GM23338 (cell line): ENCODE measurements around the gene TMED10. TPM values are rescaled to one million over a fixed set of nuclear protein-coding genes. Genes with fewer than 3 reads are reported as not detected.

ENCODE experiments used
- ATAC-seq: fragments of 200-7000 bp; cut with Tn5 transposase; 3 replicates; pipeline ENCODE4 v1.9.1; 2020
- DNase-seq: peaks from one replicate; pipeline ENCODE4 v3.0.0-alpha.2; 2015; ENCODE audit warnings: low spot score
- H2AFZ ChIP-seq: fragments of 200-600 bp; sonication (generic); 2 replicates; pipeline ENCODE4 v1.8.0; 2016; ENCODE audit warnings: antibody characterized with exemption, mild to moderate bottlenecking, moderate library complexity
- H3F3A ChIP-seq: fragments of 200-600 bp; sonication (generic); replicated peaks from 2 replicates; pipeline ENCODE4 v1.8.0; 2017; ENCODE audit warnings: antibody characterized with exemption, mixed run types, low read depth
- H3K27ac ChIP-seq: fragments of 200-600 bp; sonication (generic); 2 replicates; pipeline ENCODE4 v1.6.1; 2016; ENCODE audit warnings: low read depth
- H3K27me3 ChIP-seq: fragments of 200-600 bp; sonication (generic); 2 replicates; pipeline ENCODE4 v1.8.0; 2016; ENCODE audit warnings: mild to moderate bottlenecking, mixed run types, moderate library complexity; ENCODE audit not compliant: insufficient read depth
- H3K36me3 ChIP-seq: fragments of 200-600 bp; sonication (generic); 2 replicates; pipeline ENCODE4 v1.8.0; 2016; ENCODE audit warnings: mild to moderate bottlenecking; ENCODE audit not compliant: insufficient read depth
- H3K4me1 ChIP-seq: fragments of 200-600 bp; sonication (generic); 2 replicates; pipeline ENCODE4 v1.8.0; 2016; ENCODE audit warnings: mild to moderate bottlenecking, moderate library complexity; ENCODE audit not compliant: insufficient read depth
- H3K4me2 ChIP-seq: fragments of 200-600 bp; sonication (generic); 2 replicates; pipeline ENCODE4 v1.7.1; 2017; ENCODE audit warnings: mixed run types
- H3K4me3 ChIP-seq: fragments of 200-600 bp; sonication (generic); 2 replicates; pipeline ENCODE4 v1.6.1; 2016; ENCODE audit warnings: mixed run types
- H3K79me2 ChIP-seq: fragments of 200-600 bp; sonication (generic); replicated peaks from 2 replicates; pipeline ENCODE4 v1.8.0; 2017; ENCODE audit warnings: mild to moderate bottlenecking; ENCODE audit not compliant: insufficient read depth
- H3K9me2 ChIP-seq: fragments of 200-600 bp; sonication (generic); 2 replicates; pipeline ENCODE4 v1.8.0; 2017; ENCODE audit not compliant: insufficient read depth
- H4K20me1 ChIP-seq: fragments of 200-600 bp; sonication (generic); replicated peaks from 2 replicates; pipeline ENCODE4 v1.8.0; 2017; ENCODE audit warnings: mild to moderate bottlenecking; ENCODE audit not compliant: insufficient read depth
- H3K27ac Mint-ChIP-seq: 2 replicates; pipeline ENCODE4 v1.8.0; 2020; ENCODE audit warnings: inconsistent platforms, mild to moderate bottlenecking, moderate library complexity, mixed read lengths
- H3K27me3 Mint-ChIP-seq: 3 replicates; pipeline ENCODE4 v1.8.0; 2022; ENCODE audit warnings: low read depth, mild to moderate bottlenecking, moderate library complexity, mixed read lengths, inconsistent platforms; ENCODE audit not compliant: insufficient read depth, poor library complexity
- H3K36me3 Mint-ChIP-seq: 3 replicates; pipeline ENCODE4 v1.8.0; 2021; ENCODE audit warnings: low read depth, mild to moderate bottlenecking, inconsistent platforms, moderate library complexity, mixed read lengths
- H3K4me1 Mint-ChIP-seq: 3 replicates; pipeline ENCODE4 v1.8.0; 2020; ENCODE audit warnings: mild to moderate bottlenecking, inconsistent platforms, mixed read lengths
- H3K4me3 Mint-ChIP-seq: 3 replicates; pipeline ENCODE4 v1.8.0; 2021; ENCODE audit warnings: moderate library complexity, mild to moderate bottlenecking, inconsistent platforms, mixed read lengths
- H3K9me3 Mint-ChIP-seq: 3 replicates; pipeline ENCODE4 v1.8.0; 2020; ENCODE audit warnings: moderate library complexity, mild to moderate bottlenecking, inconsistent platforms, mixed read lengths
- EZH2 ChIP-seq: fragments of 200-600 bp; sonication (generic); IDR thresholded peaks from one replicate; pipeline ENCODE4 v1.8.0; 2017; ENCODE audit warnings: antibody characterized with exemption, mild to moderate bottlenecking, low read depth; ENCODE audit not compliant: unreplicated experiment
- JUNB ChIP-seq: IDR thresholded peaks from one replicate; pipeline ENCODE4 v1.6.1; 2016; ENCODE audit warnings: antibody characterized with exemption; ENCODE audit not compliant: unreplicated experiment
- NANOG ChIP-seq: IDR thresholded peaks from 2 replicates; pipeline ENCODE4 v1.6.1; 2016; ENCODE audit warnings: antibody characterized with exemption, borderline replicate concordance
- POLR2AphosphoS5 ChIP-seq: IDR thresholded peaks from 2 replicates; pipeline ENCODE4 v1.6.1; 2016; ENCODE audit warnings: antibody characterized with exemption, low read depth
- STAT1 ChIP-seq: IDR thresholded peaks from one replicate; pipeline ENCODE4 v1.6.1; 2016; ENCODE audit warnings: antibody characterized with exemption; ENCODE audit not compliant: unreplicated experiment
- polyA plus RNA-seq: library from polyadenylated mRNA; unstranded; fragments of >200 nt; fragmentation: Nextera tagmentation; extraction: Ambion mirVana; gene quantifications from 2 replicates; pipeline ENCODE4 v1.2.1, GENCODE V29; 2016
- total RNA-seq: library from RNA; depleted of rRNA; stranded (reverse); fragments of >200 nt; shearing (Covaris generic); gene quantifications from 2 replicates; pipeline ENCODE4 v1.2.3, GENCODE V29; 2014
- TF ChIP-seq, protein P1 (sequence below): IDR thresholded peaks from one replicate; pipeline ENCODE4 v1.6.1; 2018; ENCODE audit warnings: antibody characterized with exemption; ENCODE audit not compliant: unreplicated experiment
- TF ChIP-seq, protein P2 (sequence below), 2 experiments: fragments of 200-600 bp in 1 of 2; sonication (generic) in 1 of 2; conservative IDR thresholded peaks; 2 replicates each; pipeline versions ENCODE4 v1.5.1 to v1.6.1; 2016 to 2017; ENCODE audit warnings: antibody characterized with exemption in 2 of 2, low read depth in 2 of 2, mild to moderate bottlenecking in 2 of 2, moderate library complexity in 1 of 2
- TF ChIP-seq, protein P3 (sequence below): IDR thresholded peaks from 2 replicates; pipeline ENCODE4 v1.6.1; 2016; ENCODE audit warnings: antibody characterized with exemption

Gene TMED10
- total and polyA plus RNA-seq, 2 experiments from 2014 or later, result 180 to 196 TPM

DNA sequence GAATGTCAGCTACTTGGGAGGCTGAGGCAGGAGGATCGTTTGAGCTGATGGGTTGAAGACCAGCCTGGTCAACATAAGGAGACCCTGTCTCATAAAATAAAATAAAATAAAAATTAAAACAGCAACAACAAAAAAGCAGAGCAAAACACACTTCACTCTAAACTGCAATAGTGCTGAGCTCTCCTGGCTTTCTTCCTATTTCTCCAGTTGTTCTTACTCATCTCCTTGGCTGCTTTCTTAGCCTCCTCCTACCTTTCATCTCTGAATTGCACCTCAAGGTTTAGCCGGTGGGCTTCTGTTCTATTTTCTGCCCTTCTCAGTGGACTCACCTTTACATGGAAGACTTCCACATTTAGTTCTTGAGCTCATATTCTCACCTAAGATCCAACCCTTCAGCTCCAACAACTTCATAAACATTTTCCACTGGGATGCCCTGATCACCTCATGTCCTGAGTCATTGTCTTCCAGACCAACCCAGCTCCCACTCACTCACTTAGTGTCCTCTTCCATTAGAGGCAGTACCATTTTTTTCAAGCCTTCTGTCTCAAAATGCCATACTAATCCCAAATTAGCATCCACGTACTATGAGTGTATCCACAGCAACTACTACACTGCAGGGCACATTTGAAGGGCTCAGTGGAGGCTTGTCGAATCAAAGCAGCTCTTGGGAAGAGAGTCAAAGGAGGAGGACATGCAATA, 41.2 kb upstream of the TMED10 start:
- Histone ChIP-seq H2AFZ (peak overlapping the region; percentile 43; the same call in 1 of the 2 replicates), H3K4me3 (no peak overlapping the region), H3F3A (no peaks in the 10 kb centered on the region), H3K4me1 (peaks cover 13% of the 10 kb centered on the region), H3K36me3 (no peaks in the 10 kb centered on the region), H3K27ac (no peak overlapping the region), H4K20me1 (no peaks in the 10 kb centered on the region), H3K4me2 (no peak overlapping the region), H3K79me2 (no peaks in the 10 kb centered on the region), H3K9me2 (no peaks in the 10 kb centered on the region), H3K27me3 (no peaks in the 10 kb centered on the region)
- H3K36me3 Mint-ChIP-seq, result no peaks in the 10 kb centered on the region; the same call in 2 of the 3 replicates
- H3K27me3 Mint-ChIP-seq, result no peaks in the 10 kb centered on the region
- DNase-seq (no peak), ATAC-seq (no peak)
- H3K4me3 Mint-ChIP-seq, result no peak overlapping the region
- H3K4me1 Mint-ChIP-seq, result peaks cover 16% of the 10 kb centered on the region
- TF ChIP-seq JUNB, result no peak
- H3K27ac Mint-ChIP-seq, result no peak overlapping the region
- H3K9me3 Mint-ChIP-seq, result no peaks in the 10 kb centered on the region

DNA sequence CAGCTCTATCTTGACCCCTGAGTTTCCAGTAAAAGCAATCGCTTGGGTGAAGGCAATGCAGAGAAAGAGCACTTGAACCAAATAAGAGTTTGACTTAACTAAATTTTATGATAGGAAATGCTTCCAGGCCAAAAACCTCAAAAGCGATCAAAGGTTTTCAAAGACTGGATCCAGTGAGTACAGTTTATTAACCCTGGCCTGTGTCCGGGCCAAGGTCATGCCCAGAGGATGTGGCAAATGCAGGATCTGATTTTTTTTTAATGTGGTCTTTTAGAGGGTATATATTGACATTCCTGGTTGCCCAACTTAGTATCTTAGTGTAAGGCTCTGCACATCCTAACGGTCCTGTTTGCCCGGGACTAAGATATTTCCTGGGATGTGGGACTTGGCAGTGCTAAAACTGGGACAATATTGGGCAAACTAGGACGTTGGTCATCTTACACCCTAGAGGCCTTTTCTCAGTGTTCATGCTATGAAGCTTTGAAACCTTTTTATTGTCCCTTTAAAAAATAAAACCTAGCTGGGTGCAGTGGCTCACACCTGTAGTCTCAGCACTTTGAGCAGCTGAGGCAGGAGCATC, 40.1 kb upstream of the TMED10 start:
- ATAC-seq, result no peak
- no peak for DNase-seq
- no peak overlapping the region for H3K4me3 ChIP-seq
- no peaks in the 10 kb centered on the region for H4K20me1 ChIP-seq
- H3F3A ChIP-seq, result no peaks in the 10 kb centered on the region
- no peak overlapping the region for H2AFZ ChIP-seq
- H3K4me3 Mint-ChIP-seq, result no peak overlapping the region
- no peaks in the 10 kb centered on the region for H3K27me3 ChIP-seq
- H3K79me2 ChIP-seq, result no peaks in the 10 kb centered on the region
- H3K36me3 Mint-ChIP-seq, result no peaks in the 10 kb centered on the region
- no peaks in the 10 kb centered on the region for H3K9me3 Mint-ChIP-seq
- H3K9me2 ChIP-seq, result no peaks in the 10 kb centered on the region
- peaks cover 5% of the 10 kb centered on the region for H3K4me1 Mint-ChIP-seq
- no peaks in the 10 kb centered on the region for H3K27me3 Mint-ChIP-seq
- no peak overlapping the region for H3K27ac ChIP-seq
- H3K36me3 ChIP-seq, result no peaks in the 10 kb centered on the region
- H3K4me1 ChIP-seq, result peaks cover 2% of the 10 kb centered on the region; the same call in 1 of the 2 replicates
- H3K27ac Mint-ChIP-seq, result no peak overlapping the region
- H3K4me2 ChIP-seq, result no peak overlapping the region
- TF ChIP-seq EZH2, result no peak
- TF ChIP-seq, protein P1, sequence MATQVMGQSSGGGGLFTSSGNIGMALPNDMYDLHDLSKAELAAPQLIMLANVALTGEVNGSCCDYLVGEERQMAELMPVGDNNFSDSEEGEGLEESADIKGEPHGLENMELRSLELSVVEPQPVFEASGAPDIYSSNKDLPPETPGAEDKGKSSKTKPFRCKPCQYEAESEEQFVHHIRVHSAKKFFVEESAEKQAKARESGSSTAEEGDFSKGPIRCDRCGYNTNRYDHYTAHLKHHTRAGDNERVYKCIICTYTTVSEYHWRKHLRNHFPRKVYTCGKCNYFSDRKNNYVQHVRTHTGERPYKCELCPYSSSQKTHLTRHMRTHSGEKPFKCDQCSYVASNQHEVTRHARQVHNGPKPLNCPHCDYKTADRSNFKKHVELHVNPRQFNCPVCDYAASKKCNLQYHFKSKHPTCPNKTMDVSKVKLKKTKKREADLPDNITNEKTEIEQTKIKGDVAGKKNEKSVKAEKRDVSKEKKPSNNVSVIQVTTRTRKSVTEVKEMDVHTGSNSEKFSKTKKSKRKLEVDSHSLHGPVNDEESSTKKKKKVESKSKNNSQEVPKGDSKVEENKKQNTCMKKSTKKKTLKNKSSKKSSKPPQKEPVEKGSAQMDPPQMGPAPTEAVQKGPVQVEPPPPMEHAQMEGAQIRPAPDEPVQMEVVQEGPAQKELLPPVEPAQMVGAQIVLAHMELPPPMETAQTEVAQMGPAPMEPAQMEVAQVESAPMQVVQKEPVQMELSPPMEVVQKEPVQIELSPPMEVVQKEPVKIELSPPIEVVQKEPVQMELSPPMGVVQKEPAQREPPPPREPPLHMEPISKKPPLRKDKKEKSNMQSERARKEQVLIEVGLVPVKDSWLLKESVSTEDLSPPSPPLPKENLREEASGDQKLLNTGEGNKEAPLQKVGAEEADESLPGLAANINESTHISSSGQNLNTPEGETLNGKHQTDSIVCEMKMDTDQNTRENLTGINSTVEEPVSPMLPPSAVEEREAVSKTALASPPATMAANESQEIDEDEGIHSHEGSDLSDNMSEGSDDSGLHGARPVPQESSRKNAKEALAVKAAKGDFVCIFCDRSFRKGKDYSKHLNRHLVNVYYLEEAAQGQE, result no peak
- TF ChIP-seq NANOG, result no peak
- TF ChIP-seq, protein P2, sequence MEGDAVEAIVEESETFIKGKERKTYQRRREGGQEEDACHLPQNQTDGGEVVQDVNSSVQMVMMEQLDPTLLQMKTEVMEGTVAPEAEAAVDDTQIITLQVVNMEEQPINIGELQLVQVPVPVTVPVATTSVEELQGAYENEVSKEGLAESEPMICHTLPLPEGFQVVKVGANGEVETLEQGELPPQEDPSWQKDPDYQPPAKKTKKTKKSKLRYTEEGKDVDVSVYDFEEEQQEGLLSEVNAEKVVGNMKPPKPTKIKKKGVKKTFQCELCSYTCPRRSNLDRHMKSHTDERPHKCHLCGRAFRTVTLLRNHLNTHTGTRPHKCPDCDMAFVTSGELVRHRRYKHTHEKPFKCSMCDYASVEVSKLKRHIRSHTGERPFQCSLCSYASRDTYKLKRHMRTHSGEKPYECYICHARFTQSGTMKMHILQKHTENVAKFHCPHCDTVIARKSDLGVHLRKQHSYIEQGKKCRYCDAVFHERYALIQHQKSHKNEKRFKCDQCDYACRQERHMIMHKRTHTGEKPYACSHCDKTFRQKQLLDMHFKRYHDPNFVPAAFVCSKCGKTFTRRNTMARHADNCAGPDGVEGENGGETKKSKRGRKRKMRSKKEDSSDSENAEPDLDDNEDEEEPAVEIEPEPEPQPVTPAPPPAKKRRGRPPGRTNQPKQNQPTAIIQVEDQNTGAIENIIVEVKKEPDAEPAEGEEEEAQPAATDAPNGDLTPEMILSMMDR (conservative IDR thresholded peaks at IDR 0.05; ENCODE audit: low read depth in 2 of 2), result no peak
- TF ChIP-seq POLR2AphosphoS5, result no peak
- no peak for TF ChIP-seq STAT1
- TF ChIP-seq, protein P3, sequence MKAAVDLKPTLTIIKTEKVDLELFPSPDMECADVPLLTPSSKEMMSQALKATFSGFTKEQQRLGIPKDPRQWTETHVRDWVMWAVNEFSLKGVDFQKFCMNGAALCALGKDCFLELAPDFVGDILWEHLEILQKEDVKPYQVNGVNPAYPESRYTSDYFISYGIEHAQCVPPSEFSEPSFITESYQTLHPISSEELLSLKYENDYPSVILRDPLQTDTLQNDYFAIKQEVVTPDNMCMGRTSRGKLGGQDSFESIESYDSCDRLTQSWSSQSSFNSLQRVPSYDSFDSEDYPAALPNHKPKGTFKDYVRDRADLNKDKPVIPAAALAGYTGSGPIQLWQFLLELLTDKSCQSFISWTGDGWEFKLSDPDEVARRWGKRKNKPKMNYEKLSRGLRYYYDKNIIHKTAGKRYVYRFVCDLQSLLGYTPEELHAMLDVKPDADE, result no peak
